GM21737 (cell line): ENCODE data around the gene FEN1.

Source experiments
- ATAC-seq: cut with Tn5 transposase; IDR thresholded peaks from one replicate; pipeline ENCODE4 v1.9.1; 2021; ENCODE audit warnings: mild to moderate bottlenecking, moderate library complexity; ENCODE audit not compliant: unreplicated experiment

FEN1 gene, protein sequence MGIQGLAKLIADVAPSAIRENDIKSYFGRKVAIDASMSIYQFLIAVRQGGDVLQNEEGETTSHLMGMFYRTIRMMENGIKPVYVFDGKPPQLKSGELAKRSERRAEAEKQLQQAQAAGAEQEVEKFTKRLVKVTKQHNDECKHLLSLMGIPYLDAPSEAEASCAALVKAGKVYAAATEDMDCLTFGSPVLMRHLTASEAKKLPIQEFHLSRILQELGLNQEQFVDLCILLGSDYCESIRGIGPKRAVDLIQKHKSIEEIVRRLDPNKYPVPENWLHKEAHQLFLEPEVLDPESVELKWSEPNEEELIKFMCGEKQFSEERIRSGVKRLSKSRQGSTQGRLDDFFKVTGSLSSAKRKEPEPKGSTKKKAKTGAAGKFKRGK

DNA sequence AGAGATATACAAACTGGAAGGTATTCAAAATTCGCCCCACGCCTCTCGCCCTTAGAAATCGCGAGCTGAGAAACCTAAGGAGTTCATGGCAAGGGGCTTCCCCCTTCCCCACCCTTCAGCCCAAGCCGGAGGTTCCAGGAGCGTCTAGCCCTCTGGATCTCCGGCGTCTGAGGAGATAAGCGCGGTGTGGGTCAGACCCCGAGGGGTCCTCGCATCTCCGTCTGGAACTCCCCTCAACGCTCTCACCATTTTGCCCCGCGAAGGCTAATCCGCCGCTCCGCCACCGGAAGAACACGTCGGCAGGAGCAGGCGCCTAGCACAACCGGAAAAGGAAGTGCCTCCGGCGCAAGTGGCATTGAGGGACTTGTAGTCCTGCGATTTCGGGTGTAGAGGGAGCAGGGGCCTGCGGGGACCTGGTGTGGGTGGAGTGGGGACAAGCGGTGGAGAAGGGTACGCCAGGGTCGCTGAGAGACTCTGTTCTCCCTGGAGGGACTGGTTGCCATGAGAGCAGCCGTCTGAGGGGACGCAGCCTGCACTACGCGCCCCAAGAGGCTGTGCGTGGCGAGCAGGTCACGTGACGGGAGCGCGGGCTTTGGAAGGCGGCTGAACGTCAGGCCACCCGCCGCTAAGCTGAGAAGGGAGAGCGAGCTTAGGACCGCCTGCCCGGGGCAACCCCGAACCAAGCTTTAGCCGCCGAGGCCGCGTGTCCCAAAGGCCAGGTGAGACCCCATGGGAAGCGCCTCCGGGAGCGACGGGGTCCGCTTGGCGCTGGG is at the start of gene FEN1, which contains the start of gene TMEM258:
Gene FEN1, plus strand, starts transcription at position 602 of the 773 bp plus-strand sequence. CDS start 2,451 bp downstream, outside the sequence.
Gene TMEM258, minus strand, starts transcription at position 290 of the 773 bp plus-strand sequence. Its CDS starts 41 bp downstream, at position 249.
- peak; percentile 74 for ATAC-seq

DNA sequence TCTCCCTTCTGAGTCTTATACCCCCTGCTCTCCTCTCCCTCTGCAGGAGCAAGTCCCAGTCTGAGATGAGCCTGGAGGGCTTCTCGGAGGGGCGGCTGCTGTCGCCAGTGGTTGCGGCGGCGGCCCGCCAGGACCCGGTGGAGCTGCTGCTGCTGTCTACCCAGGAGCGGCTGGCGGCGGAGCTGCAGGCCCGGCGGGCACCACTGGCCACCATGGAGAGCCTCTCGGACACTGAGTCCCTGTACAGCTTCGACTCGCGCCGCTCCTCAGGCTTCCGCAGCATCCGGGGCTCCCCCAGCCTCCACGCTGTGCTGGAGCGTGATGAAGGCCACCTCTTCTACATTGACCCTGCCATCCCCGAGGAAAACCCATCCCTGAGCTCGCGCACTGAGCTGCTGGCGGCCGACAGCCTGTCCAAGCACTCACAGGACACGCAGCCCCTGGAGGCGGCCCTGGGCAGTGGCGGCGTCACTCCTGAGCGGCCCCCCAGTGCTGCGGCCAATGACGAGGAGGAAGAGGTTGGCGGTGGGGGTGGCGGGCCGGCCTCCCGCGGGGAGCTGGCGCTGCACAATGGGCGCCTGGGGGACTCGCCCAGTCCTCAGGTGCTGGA is 49.1 kb upstream of the FEN1 start:
- no peak for ATAC-seq

DNA sequence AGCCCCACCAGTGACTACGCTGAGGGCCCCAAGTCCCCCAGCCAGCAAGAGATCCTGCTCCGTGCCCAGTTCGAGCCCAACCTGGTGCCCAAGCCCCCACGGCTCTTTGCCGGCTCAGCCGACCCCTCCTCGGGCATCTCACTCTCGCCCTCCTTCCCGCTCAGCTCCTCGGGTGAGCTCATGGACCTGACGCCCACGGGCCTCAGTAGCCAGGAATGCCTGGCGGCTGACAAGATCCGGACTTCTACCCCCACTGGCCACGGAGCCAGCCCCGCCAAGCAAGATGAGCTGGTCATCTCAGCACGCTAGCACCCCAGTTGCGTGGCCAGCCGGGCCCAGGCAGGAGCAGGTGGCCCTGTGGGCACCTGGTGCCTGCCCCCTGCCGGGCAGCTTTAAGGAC is 48.5 kb upstream of the FEN1 start:
- no peak for ATAC-seq

DNA sequence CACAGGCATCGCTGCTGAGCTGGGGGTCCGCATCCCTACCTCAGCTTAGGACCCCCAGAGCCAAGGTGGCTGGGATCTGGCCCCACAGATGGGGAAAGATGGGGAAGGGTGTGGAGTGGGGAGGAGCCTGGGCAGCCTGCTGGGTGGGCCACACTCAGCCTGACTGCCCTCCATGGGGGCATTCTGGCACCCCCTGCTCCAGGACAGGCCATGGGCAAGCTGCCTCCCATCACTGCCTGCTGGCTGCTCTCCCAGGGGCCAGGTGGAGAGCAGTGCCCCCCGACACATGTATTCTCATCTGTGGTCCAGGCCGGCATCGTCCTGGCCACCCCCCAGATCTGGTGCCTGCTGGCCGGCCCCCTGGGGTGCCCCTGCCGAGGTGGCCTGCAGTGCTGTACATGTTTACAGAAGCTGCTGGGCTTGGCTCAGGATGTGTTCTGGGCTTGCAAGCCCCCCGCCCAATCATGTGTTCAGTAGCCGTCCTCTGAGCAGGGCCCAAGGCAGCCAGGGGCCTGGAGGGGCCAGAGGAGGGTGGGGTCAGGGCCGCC is 48.0 kb upstream of the FEN1 start:
- ATAC-seq, result no peak

DNA sequence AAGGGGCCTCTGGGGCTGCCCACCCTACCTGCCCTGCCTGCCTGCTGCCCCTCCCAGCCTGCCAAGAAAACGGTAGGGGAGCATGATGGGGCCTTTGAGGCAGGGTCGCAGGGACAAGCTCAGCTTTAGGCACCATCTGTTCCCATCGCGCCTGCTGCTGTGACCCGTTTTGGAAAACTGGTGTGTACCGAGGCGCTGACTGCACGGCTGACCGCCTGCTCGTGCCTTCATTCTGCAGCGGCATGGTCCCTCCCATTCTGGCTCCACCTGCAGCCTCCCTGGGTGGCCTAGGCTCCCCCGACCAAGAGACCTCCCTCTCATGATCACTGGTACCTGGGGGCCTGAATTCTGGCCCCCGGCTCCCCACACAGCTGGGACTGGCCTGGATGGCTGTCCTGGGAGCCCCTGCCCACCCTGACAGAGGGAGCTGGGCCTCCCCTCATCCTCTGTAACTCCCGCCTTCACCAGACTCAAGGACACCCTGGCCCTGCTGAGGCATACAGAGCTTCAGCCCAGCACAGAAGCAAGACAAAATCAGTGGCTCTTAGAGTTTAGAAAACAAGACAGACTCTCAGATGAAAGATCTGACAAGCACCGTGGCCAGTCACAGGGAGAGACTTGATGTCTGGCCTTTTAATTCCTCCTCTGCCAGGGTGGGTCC is 46.8 kb upstream of the FEN1 start:
- no peak for ATAC-seq

DNA sequence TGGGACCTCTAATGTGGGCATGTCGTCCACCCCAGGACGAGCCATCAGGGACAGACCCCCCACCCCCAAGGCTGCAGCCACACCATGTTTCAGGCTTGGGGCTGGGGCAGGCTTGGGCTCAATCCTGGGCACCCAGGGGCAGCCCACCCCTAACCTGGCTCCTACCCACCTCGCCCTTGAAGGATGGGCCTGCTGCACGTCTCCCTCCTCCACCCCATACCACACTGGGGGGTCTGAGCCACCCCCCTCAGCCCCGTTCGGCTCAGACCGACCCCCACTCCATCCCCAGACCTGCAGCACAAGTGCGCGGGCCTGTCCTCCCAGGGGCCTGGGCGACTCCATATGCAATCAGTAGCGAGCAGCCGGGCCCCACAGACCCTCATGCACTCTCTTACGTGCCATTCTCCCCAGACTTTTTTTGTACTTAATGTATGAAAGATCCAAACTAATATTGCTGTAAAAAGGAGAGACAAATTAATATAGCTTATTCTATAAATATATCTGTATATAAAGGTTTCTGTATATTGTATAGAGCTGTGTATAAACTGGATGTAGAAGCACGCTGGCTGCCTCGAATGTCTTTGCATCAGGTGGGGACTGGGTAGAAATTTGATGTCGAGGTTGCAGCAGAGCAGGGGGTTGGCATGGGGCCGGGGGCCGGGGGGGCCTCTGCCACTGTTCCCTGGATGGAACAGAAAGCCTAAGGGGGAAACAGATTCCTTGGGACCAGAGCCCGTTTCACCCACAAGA is 46.1 kb upstream of the FEN1 start:
- ATAC-seq, result no peak

DNA sequence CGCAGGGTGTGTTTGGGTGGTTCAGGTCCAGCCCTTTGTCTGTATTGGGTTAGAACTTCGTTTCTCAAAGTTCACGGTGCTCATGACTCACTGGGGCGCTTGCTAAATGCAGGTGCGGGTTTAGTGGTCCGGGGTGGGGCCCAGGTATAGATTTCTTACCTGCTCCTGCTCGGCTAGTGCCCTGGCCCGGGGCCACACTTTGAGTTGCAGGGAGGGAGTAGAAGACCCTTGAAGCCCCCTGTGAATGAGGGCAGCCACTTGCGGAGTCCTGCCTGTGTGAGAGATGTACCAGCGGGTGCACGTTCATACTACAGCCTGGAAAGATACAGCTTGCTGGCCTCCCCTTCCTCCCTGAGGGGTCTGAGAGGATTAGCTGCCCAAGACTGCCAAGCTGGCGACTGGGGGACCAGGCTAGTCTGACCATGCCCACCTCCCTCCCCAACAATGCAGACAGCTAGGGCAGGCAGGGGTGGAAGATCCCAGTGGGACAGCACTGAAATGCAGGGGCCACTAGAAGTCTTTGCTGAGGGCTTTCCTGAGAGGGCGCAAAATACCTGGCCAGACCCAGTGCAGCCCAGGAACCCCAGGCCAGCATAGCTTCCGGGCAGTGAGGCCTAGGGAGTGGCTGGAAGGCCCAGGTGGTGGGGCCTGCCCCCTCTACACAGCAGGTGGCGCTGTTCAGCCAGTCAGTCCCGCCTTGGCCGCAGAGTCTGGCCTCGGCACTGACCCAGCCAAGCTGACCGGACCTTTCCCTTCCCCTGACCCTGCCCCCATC is 45.3 kb upstream of the FEN1 start:
- ATAC-seq, result peak; percentile 66

DNA sequence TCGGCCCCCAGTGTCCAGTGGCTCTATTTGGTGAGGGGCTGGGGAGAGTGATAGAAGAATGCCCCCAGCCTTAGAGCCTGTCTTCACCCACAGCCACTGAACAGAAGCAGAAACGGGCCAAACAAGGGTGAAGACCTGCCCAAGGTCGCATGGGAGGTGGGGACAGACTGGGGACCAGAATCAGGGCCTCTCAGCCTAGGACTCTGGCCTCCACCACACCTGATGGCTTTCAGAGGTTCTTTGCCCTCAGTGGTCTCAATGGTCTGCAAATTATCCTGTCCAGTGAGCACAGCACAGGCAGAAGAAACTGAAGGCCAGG is 44.8 kb upstream of the FEN1 start:
- no peak for ATAC-seq

DNA sequence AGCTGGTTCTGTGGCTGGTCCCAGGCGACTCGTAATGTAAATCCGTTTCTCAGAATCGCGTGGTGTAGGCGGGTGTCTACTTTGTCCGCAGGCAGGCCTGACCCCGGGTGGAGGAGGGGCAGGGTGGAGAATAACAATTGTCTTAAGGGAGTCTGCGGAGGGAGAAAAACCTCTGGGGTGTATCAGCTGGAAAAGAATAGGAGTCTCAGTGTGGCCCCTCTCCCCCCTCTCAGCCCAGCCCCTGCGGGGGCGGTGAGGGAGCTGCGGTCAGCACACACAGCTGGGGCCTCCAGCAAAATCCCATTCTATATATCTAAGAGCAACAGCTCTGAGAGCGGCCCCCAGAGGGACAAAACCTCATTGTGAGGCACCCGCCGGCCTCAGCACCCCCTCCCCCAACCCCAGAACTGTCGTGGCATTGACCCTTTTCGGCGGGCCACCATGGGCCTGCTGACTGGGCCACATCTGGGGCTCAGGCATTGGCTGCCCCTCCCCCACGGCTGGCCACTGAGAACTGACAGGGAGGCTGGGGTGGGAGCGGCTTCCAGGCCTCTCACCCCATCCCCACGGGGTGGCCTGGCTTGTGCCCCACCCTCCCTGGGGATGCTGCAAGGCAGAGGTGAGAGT is 43.0 kb upstream of the FEN1 start:
- no peak for ATAC-seq

DNA sequence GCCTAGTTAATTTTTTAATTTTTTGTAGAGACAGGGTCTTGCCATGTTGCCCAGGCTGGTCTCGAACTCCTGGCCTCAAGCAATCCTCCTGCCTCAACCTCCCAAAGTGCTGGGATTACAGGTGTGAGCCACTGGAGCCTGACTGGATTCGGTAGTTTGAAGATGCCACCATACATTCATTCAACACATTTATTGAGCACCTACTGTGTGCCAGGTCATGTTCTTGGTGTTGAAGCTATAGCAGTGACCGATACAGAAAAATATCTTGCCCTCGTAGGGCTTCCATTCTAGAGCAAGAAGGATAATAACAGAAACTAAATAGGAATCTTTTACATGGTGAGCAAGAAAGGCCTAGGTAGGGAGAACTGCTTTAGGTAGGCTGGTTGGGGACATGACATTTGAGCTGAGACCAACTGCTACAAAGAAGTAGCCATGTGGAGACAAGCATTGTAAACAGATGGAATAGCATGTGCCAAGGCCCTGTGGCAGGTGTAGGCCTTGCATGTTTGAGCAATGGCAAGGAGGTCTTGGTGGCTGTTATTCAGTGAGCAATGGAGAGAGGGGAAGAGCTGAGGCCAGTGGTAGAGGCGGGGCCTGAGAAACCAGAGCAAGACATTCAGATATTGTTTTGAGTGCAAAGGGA is 42.0 kb upstream of the FEN1 start:
- no peak for ATAC-seq

DNA sequence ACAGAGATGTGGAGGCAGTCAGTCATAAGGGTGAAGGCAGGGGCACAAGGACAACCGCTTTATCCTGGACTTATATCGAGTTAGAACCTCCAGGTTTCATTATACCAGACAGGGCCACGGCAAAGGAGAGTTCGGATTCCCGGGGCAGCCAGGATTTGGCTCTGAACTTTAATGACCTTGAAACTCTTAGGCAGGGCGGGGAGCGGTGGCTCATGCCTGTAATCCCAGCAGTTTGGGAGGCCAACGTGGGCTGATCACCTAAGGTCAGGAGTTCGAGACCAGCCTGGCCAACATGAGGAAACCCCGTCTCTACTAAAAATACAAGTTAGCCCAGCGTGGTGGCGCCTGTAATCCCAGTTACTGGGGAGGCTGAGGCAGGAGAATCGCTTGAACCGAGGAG is 41.3 kb upstream of the FEN1 start:
- ATAC-seq, result no peak

DNA sequence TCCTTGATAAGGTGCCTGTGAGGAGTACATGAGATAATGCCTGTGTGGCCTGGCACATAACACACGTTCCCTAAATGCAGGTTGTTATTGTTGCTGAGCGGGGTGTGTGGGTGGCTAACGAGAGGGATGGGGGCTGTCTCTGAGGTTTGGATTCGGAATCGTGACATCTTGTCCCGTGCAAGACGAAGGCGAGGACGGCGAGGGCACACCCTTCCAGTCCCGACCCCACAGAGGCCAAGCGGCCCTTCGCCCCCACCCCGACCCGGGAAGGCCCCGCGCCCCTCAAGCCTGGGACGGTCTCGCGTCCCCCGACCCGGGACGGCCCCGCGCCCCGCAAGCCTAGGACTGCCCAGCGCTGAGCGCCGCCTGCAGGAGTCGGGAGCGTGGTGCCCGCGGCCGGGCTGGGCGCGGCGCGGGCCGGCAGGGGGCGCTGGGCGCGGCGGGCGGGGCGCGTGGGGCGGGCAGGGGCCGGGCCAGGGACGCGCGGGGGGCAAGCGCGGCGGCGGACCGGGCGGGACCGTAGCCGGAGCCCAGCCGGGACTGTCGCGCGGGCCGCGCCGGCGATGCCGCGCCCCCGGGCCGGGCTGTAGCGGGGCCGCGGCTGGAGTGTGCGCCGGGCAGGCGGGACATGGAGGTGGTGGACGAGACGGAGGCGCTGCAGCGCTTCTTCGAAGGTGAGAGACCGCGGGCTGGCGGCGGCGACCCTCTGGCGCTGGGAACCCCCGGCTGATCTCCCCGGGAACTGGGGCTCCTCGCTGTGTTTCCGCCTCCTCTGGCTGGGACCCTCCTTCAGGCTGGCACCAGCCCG is 40.4 kb upstream of the FEN1 start, which contains the start of gene MYRF:
Gene MYRF, plus strand, starts transcription at position 520 of the 808 bp plus-strand sequence. Its CDS starts 109 bp downstream, at position 629.
- no peak for ATAC-seq

DNA sequence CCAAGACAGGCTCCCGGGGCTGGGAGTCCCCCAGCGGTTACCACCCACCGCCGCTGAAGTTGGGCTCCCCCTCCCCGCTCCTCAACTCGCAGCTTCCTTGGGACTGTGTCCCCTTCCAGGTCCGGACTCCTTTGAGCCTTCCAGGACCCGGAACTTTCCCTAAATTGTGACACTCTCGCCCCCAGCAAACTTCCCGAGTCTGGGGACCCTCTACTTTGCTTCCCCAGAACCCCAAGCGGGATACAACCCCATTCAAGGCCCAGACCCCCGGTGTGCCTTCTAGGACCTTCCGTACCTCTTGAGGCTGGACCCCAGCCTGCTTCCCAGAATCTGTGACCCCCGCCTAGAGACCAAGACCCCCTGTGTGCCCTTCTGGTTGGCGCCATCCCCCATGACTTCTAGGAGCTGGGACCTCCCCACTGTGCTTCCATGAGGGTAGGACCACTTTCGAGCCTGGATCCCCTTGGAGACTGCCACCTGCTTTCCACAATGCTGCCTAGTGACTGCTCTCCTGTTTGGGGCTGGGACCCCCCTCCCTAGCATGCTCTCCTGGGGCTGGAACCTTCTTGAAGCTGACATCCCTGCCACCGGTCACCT is 39.7 kb upstream of the FEN1 start:
- no peak for ATAC-seq

DNA sequence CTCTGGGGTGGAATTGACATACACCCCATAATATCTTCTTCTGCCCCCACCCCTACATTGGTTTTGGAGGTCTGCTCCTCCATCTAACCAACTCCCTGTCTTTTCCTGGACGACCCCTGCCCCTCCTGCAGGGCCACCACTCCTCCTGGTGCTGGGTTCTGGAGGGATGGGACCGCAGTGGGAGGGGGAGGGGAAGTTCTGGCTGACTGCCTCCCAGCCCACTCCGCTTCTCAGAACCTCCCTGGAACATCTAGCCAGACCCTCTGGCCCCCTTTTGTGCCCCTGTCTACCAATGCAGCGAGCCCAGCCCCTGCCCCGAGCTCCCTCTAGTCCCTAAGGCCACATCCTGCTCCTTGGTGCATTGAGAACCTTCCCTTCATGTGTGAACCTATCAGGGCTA is 39.0 kb upstream of the FEN1 start:
- ATAC-seq, result no peak

DNA sequence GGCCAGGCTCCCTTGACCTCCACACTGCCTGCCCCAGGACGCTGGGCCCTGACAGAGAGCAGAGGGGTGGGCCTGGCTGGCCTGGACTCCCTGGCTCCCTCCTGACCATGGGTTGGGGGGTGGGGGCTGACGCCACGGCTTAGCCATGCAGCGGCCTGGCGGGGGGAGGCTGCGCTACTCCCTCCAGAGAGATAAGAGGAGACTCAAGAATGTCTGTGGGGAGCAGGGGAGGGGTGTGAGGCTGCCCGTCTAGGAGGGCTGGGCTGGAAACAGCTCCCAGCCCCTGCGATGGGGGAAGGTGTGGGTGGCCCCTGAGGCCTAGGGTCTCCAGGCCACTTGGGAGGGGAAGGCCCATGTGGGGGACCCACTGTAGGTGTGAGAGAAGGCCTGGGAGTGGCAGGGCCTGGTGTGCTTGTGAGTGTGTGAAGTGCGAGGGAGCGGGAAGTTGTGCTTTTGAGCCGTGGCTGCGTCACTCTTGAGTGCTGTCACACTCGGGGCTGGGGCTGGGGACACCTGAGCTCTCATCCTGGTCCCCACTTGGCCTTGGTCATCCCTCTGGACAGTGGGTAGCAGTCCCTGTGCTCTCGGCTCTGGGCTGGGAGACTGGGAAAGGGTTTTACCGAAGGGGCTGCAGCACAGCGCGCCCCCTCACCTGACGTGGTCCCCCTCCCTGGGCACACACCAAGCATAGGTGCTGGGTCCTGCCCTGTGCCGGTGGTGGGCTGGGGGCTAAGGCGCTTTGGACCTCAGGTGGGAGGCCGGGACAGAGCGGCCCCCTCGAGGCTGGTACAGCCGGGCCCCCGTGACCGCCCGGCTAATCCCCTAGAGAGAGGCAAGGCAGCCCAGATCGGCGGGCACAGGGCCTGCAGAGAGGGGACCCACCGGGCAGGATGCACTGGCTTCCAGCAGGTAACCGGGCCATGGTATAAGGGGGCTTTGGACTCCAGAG is 37.9 kb upstream of the FEN1 start:
- ATAC-seq, result no peak

DNA sequence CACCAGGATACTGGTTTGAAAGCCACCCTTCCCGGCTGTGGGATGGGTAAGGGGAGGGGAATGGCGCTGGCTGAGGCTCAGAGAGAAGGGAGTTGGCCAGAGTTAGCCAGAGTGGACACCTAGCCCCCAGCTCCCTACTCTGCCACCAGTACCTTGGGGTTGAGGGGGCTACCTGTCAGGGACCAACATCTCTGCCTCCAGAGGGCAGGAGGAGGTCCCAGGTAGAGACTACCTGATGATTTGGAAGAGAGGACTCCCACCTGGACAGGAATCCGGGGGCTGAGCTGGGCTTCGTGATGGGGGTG is 36.6 kb upstream of the FEN1 start:
- ATAC-seq, result no peak
